ENCODE data around the gene NFIL3. TPM values are rescaled to one million over a fixed set of nuclear protein-coding genes. Genes with fewer than 3 reads are reported as not detected.

NFIL3 gene
- total and polyA plus RNA-seq, 2 donors (not counting 1 experiment from before 2014, with no cell fraction given): 2.7 to 14.3 TPM

DNA sequence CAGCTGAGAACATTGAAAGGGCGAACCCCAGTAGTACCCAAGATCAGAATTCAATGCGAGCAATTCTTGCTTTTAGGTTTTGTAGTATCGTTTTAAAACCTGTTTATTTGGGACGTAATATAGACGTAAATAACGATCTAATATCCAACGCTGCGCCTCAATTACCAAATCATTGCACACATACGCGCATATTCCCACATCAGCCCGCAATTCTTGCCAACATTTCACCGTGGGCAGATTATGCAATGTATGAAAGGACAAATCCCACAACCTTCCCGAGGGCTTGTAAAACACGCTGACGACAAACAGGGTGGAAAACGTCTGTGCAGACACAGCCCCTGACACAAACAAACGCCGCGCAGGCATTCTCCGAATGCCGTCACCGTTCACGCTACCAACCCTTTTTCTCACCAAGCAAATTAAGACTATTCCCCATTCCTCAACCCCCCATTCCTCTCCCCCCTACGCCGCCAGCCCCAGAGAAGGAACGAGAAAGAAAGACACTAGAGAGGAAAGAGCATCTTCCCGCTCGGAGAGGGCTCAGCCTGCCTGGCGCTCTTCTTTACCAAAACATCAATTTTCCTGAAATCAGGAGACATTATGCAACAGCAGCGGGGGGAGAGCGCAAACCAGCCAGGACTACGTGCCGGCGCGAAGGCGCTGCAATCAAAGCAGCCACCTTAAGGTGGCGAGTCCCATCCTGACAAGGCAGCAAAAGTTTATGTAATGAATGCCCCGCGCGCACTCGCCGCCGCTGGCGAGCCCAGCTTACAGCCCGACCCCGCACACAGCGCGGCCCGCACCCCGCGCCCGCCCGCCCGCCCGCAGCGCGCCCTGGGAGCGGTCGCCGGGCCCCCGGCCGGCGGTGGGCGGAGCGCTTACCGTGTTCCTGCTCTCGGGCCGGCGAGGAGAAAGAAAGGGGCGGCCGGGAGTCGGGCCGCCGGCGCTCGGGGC, 597 bp downstream of the NFIL3 start:
- peak; percentile 47 for ATAC-seq (ENCODE audit: low read depth)
- ChIA-PET POLR2A (interaction anchor here (0.6 kb wide), 1 partner anchor 532 kb away, joined by 4 read pairs; no protein-coding TSS in a partner anchor), CTCF (interaction anchor here (1.7 to 13.3 kb wide), 4 partner anchors 62 to 510 kb away, joined by 4 to 291 read pairs (median 56); no protein-coding TSS in a partner anchor)
- H3K4me2 ChIP-seq (replicated peaks; ENCODE audit: low read depth, low read length, poor library complexity, severe bottlenecking): peak overlapping the region; percentile 97
- peaks cover 25% of the 10 kb centered on the region for H4K20me1 ChIP-seq (ENCODE audit: control insufficient read depth, insufficient read depth, low read length, poor library complexity, severe bottlenecking)
- under 1% methylated on average over 63 of the region's 76 CpGs for WGBS (ENCODE audit: insufficient coverage)
- H3K4me1 ChIP-seq (ENCODE audit: control insufficient read depth in 2 of 2, insufficient read depth in 2 of 2, low read length in 2 of 2): peaks cover 39 to 50% of the 10 kb centered on the region in 2 donors
- H2AFZ ChIP-seq (ENCODE audit: insufficient read depth, low read depth, low read length, poor library complexity, severe bottlenecking): peak overlapping the region; percentile 65
- peaks cover 0 to 46% (median 33%) of the 10 kb centered on the region in 4 experiments for H3K27me3 ChIP-seq (replicated peaks in 1 of 4; ENCODE audit: control extremely low read depth in 1 of 4, control insufficient read depth in 3 of 4, insufficient read depth in 4 of 4, low read length in 3 of 4)
- intact Hi-C loops (cut with micrococcal nuclease): loop anchor here (5.0 kb wide), 4 partner anchors 216 to 289 kb away; no protein-coding TSS in a partner anchor
- peaks cover 50% of the 10 kb centered on the region for H3K27me3 Mint-ChIP-seq
- no peaks in the 10 kb centered on the region for H3K9me3 Mint-ChIP-seq (ENCODE audit: insufficient read depth)
- H3K79me2 ChIP-seq (ENCODE audit: control insufficient read depth, insufficient read depth, low read length): peaks cover 20% of the 10 kb centered on the region
- H3K4me3 Mint-ChIP-seq: peak overlapping the region; percentile 95
- no peaks in the 10 kb centered on the region for H3K36me3 ChIP-seq (replicated peaks in 1 of 2; ENCODE audit: control extremely low read depth in 1 of 2, control insufficient read depth in 1 of 2, extremely low read depth in 1 of 2, insufficient read depth in 2 of 2, low read length in 1 of 2)
- no peak overlapping the region for H3K27ac ChIP-seq (ENCODE audit: low read length in 2 of 2)
- H3K4me1 Mint-ChIP-seq: peaks cover 41% of the 10 kb centered on the region
- DNase-seq: peak; percentile 82
- H3K9ac ChIP-seq (ENCODE audit: low read length): peak overlapping the region; percentile 77
- no peak for TF ChIP-seq EZH2 (IDR thresholded peaks at IDR 0.05; ENCODE audit: borderline replicate concordance, insufficient read depth, low read depth, low read length, poor library complexity, severe bottlenecking)
- TF ChIP-seq, protein P1, sequence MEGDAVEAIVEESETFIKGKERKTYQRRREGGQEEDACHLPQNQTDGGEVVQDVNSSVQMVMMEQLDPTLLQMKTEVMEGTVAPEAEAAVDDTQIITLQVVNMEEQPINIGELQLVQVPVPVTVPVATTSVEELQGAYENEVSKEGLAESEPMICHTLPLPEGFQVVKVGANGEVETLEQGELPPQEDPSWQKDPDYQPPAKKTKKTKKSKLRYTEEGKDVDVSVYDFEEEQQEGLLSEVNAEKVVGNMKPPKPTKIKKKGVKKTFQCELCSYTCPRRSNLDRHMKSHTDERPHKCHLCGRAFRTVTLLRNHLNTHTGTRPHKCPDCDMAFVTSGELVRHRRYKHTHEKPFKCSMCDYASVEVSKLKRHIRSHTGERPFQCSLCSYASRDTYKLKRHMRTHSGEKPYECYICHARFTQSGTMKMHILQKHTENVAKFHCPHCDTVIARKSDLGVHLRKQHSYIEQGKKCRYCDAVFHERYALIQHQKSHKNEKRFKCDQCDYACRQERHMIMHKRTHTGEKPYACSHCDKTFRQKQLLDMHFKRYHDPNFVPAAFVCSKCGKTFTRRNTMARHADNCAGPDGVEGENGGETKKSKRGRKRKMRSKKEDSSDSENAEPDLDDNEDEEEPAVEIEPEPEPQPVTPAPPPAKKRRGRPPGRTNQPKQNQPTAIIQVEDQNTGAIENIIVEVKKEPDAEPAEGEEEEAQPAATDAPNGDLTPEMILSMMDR (IDR thresholded peaks at IDR 0.05): peak; percentile 35
- peak overlapping the region; percentile 77 for H3K27ac Mint-ChIP-seq
- peak overlapping the region; percentile 46 to 91 (median 70) for H3K4me3 ChIP-seq (ENCODE audit: control extremely low read depth in 1 of 5, extremely low read depth in 1 of 5, insufficient read depth in 1 of 5, low read depth in 2 of 5, low read length in 4 of 5)
- H3K9me3 ChIP-seq (ENCODE audit: control extremely low read depth in 1 of 3, control insufficient read depth in 2 of 3, insufficient read depth in 1 of 3, low read length in 2 of 3): no peaks in the 10 kb centered on the region
